GM18511 (cell line): ENCODE measurements around the gene NEGR1.

ENCODE experiments used
- ATAC-seq: cut with Tn5 transposase; IDR thresholded peaks from one replicate; pipeline ENCODE4 v1.9.1; 2021; ENCODE audit warnings: mild to moderate bottlenecking, moderate library complexity; ENCODE audit not compliant: unreplicated experiment

NEGR1 gene

DNA sequence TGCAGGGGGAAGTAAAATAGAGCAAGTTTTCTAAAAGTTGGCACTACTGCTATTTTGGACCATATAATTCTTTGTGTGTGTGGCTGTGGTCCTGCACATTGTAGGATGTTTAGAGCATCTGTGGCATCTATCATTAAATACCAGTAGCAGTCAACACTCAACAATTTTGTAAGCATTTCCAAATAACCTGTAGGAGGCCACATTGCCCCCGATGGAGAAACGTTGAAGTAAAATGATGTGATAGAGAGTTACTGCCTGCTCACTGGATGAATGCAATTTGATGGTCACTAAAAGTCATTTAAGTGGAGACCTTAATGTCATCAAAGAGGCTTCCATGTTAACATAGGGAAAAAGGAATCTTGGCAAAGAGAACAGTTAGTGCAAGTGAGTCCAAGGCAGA, 560.8 kb downstream of the NEGR1 start:
- no peak for ATAC-seq

DNA sequence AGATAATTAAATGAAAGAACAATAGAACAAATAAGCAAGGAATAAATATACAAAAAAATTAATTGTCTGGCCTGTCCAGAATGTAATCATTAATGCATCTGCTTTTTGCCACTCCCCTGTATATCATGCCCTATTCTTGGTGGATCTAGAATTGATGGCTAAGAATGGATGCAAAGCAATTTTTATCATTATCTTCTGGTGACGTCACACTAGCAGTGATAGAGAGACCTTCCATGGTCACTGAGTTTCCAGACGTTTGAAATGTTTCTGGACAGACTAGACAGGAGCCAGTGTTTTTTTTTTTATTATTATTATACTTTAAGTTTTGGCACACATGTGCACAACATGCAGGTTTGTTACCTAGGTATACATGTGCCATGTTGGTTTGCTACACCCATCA, 563.0 kb downstream of the NEGR1 start:
- ATAC-seq, result no peak

DNA sequence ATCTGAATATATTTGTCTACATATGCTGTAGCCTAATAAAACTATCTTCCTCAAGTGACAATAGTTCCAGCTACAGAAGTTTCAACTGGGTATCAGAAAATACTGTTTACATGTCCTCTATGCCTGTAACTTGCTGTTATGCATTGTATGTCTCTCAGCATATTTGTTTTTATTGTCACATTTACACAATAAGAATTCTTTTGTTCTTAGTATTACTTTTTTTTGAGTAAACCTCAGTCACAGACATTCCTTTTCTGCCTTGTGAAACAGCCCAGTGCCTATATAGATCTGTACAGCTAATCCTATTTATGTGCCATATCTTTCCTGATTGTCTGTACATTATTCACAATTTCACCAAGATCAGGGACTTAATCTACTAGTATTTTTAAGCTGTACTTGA, 565.2 kb downstream of the NEGR1 start:
- no peak for ATAC-seq

DNA sequence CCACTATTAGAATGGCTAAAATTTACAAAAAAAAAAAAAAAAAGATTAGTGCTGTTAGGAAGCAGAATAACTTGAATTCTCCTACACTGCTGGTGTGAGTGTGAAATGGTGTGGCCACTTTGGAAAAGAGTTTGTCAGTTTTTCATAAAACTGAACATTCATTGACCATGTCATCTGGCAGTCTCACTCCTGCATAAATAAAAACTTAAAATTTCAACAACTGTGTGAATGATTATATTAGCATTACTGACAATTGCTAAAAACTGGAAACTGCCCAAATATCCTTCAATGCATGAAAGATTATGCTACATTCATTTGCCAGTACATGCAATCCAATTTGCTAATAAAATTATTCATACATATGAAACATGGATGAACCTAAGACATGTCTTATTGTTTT, 570.9 kb downstream of the NEGR1 start:
- no peak for ATAC-seq

DNA sequence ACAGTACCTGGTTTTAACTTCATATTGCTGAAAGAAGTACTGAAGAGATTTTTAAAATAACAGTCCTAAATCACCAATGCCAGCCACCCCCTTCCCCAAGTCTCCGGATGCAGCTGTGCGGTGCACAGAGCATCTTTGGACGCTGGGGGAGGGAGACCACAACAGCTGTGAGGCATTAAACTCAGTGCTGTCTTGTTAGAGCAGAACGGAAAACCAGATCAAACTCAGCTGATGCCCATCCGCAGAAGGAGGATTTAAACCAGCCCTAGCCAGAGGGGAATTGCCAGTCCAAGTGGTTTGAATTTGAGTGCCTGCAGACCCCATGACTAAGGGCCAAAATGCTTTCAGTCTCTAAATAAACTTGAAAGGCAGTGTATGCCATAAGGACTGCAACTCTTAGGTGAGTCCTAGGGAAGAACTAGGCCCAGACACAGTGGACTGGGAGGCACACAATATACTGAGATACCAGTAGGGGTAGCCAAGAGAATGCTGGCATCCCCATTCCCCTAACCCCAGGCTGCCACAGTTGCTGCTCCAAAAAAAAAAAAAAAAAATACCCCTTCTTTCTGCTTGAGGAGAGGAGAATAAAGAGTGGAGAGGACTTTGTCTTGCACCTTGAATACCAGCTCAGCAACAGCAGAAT, 576.2 kb downstream of the NEGR1 start:
- ATAC-seq, result no peak

DNA sequence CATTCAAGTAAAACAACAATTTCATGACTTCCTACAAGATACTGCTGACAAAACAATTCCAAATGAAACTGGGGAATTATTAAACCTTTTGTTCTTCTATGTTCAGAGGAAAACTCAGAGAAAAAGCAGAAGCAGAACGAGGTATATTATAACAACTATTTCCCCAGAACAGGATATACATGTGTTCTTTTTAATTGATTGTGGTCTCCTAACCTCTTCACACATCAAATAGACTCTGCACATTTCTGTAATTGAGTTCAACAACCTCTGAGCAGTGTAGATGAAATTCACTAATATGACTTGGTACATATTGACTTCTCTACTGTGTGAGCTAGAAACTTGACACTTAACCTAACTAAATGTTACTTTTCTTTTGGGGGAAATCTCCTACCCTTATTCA, 584.2 kb downstream of the NEGR1 start:
- no peak for ATAC-seq

DNA sequence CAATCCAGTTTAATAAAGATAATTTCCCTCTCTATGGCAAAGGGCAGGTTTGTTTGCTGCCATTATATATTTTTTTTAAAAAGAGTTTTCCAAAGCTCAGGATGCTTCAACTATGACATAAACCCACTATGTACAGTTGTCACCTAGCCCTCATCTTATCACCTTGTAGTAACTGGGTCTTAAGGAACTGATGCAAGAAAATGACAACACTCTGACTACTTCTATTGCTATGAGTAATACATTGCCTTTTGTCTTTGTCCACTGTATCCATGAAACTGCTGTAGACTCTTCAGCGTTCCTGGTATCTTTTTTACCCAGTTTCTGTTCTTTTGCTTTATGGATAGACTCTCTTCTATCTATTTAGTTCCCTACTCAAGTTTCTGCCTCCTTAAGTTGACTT, 586.5 kb downstream of the NEGR1 start:
- ATAC-seq, result no peak

DNA sequence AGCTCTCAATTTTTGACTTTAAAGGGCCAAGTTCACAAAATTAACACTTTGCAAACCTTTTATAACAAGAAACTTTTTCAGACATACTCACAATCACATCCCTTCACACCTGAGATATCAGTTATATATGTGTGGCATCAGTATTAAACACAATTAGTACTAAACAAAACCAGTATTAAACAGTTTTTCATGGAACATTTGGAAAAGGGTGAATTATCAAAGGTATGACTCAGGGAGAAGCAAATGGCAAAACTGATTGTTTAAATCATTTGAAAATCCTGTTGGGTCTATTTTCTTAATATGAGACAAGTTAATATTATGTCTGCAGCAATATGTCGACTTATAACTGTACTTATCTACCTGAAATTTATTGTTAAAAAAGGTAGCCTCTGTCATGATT, 587.3 kb downstream of the NEGR1 start:
- no peak for ATAC-seq

DNA sequence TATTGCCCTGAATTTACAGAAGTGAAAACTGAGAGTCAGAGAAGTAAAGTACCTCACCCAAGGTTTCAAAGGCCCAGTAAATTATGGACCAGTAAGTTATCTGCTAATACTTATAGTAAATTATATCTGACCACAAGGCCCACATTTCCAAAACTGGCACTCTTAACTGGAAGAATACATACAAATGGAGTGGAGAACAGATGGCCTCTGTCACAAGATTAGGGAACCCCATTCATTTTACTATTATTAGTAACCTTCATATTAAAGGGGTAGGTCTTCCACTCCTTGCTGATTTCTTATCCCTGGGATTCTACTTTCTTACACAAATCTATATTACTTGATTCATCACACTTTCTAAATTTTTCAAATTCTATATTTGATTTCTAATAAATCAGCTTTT, 588.8 kb downstream of the NEGR1 start:
- no peak for ATAC-seq

DNA sequence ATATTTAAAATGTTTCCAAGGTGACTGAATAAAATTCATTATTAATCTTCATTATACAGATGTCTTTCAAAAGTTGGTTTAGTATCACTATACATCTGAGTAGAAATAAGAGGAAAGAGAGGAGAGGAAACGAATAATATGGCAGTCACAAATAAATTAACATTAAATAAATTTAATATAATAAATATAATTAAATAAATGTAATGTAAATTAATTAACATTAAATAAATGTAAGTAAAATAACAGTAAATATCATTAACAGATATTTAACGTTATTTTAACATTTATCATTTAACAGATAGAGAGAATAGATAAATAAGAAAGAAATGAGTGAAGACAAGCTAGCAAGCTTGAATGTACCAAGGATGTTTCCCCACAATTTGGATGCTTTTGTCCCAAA, 592.7 kb downstream of the NEGR1 start:
- ATAC-seq, result no peak

DNA sequence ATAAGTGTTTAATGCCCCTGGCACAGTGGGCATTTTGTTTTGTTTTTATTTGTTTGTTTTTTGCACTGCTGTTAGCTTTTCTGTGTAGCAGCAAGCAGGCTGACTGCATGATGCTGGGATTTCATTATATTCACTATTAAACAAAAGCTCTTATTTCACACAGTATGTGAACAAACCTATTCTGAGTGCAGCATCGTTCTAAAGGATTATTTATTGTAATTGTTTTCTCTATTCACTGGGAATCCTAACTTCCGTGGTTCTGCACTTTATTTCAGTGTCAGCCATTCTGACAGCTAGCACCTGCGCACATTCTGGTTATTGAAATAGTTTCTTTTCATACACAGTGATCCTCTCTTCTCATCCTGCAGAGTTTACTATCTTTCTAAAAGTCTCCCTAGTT, 595.0 kb downstream of the NEGR1 start:
- no peak for ATAC-seq

DNA sequence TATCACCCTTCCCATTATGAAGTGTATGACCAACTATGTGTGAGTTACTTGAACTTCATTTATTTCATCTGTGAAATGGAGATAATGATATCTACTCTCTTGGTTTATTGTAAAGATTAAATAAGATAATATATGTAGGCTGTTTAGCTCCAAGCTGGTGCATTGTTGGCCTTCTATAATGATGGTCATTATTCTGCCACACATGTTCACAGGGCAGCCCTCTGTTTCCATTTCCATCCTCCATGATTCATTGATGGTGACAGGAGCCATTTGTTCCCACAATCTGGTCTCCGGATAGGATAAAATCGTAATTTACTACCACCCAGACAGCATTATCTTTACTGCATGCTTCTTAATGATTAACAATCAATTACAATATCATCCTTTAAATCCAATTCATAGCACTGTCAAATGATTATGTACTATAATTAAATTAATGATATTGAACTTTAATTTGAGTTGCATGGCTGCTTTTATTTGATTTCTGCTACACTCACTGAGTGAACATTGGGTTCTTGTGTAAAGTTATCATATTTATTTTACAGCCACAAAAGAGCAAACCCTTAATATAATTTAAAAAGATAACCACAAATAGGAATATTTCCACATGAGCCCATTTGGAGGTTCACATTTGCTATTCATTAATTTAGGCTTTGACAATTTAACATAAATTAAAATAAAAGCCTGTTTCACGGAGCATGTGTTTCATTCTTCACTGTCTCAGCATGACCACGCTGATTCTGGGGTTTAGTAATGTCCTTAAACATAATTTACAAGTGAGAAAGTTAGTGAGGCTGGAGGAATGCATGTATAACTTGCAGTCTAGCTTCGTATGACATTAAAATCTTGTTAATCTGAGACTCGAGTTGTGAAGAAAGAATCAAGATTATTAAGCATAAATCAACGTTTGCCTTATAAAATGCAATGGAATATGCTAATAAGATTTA, 605.1 kb downstream of the NEGR1 start:
- ATAC-seq, result no peak

DNA sequence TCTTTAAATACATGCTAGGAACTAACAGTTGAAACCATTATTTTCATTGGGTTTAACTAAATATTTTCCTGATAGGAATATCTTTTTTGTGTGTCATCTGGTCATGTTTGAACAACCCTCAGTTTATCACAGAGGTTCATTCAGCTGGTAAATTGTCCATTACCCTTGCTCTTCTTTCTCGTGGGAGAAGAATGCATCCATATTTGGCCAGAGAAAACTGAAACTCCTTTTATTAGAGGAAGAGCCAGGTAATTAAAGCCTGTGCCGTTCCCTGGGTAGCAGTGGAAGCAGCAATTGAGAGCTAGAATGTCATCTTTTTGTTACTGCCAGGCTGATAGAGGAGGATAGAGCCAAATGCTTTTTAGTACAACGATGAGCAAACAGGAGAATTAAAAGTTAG, 614.3 kb downstream of the NEGR1 start:
- ATAC-seq, result no peak

DNA sequence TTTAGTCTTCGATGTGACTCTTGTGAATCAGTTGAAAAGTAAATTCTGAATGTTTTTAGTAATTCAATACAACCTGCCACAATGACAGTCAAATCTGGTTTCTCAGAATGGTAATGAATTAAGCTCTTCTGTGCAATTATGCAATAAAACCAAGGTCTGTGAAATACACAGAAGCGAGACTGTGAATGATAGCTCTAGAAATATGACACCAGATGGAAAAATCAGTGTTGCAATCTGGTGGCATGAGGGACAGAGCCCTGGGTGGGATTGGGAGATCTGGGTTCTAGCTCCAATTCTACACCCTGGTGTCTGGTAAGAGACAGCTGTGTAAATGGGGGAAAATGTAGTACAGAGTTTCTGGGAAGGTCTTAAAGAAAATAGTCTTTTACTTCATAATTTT, 615.1 kb downstream of the NEGR1 start:
- no peak for ATAC-seq

DNA sequence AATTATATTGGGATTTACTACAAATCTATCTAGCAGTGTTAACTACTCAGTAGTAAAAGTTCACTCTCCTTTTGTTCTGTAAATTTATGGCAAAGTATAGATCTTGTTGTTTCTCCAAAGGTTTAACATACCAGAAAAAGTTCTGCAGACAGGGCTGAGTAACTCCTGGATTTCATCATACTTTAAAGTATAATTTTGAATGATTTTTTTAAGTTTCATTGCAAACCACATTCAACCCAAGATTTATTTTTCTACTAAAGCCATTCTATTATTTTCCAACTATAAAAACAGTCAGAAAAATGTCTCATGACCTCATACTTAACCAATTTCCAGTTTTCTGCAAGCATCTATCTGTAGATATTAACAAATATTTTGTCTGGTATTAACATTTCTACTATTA, 615.7 kb downstream of the NEGR1 start:
- no peak for ATAC-seq

DNA sequence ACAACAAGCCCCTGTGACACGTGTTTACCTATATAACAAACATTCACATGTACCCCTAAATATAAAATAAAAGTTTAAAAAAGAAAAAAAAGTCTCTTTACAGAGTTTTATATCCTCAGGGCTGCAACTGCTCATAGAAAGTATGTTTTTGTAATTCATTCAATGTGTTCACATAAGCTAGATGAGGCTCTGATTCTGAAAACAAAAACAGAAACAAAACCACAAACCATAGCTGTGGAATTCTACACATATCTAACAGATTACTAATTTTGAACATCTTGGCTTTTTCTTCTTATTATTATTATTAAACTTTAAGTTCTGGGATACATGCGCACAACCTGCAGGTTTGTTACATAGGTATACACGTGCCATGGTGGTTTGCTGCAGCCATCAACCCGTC, 621.9 kb downstream of the NEGR1 start:
- ATAC-seq, result no peak

DNA sequence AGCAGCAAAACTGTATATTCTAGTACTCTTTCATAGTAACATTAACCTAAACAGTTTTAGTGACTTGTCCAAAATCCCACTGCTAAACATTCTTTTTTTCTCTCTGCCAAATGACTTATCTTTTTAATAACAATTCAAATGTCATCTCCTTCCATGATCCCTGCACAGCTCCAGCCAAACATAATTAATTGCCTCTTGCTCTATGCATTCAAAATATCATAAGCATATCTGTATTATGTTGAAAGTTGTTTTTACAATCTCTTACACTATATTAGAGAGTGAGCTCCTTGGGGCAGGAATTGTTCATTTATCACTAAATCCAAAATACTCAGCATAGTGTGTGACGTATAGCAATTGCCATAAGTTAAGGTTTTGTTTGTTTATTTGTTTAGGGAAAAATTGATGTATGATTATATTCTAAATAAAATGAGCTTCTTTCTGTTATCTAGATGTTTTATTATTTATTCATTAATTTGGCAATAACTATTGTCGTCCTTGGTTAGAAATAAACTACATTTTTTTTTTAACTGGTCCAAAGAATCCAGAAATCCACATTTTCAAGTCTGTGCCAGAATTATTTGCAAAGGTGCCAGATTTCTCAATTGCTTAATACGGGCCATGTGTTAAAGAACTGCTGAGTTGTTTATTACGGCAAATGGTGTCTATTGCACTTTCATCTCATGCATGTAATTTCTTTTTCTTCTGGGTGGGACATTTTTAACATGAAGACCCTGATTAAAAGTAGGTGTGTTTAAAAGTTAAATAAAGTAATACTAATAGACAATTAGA, 624.3 kb downstream of the NEGR1 start:
- ATAC-seq, result no peak

DNA sequence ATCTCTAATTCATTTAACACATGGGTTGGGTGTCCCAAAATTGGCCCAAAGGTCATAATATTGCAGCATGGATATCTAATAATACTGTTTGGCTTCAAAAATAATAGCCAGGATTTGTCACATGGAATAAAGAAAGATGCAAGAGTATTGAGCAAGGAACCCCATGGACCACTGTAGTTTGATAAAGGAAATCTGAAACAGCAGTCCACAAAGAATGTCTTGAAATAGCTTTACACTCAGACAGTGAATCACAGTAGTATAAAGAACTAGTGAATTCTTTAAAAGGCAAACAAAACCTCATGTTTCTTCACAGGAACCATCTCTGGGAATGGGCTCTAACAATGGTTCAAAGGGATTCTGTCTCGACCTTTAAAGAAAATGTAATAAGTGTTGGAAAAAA, 625.4 kb downstream of the NEGR1 start:
- no peak for ATAC-seq

DNA sequence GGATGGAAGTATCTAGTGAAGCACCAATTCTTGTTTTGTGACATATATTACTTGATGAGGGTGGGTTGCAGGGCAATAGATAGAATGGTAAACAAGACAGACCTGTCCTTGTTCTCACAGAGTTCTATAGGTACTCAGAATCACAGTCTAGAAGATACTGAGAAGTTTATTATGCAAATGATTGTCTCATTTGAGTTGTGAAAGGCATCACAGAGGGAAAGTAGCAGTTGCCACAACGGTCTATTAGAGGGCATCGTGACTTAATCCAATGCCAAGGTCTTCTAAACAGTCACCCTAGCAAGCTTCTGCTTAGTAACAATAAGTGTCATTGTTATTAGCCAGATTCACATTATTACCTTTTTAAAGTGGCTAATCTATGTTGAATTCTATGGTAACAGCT, 626.7 kb downstream of the NEGR1 start:
- ATAC-seq, result no peak

DNA sequence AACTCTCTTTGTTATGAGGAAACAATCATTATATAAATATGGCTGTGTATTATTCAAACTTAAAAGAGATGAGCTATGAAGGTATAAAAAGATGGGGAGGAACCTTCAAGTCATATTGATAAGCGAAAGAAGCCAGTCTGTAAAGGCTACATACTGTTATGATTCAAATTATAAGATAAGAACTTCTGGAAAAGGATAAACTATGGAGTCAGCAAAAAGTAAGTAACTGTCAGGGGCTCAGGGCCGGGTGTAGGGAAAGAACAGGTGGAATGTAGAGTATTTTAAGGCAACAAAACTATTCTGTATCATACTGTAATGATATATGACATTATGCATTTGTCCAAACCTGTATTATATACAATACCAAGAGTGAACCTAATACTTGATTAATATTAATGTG, 628.4 kb downstream of the NEGR1 start:
- no peak for ATAC-seq

DNA sequence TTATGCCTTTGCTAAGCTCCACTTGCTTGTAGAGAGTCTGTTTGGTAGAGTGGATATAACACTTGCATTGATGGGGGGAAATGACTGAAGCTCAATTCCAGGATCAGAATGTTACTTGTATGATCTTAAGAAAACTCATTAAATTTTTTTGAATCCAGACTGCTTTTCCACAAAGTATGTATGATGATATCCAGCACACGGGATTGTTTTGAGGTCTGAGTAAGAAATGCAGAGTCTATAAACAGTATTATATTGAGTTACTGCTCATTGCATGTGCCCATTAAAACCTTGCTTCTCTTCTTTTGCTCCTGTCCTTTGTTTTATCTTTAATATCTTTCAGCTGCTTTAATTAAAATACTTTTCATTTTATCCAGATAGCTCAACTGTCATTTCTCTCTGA, 631.1 kb downstream of the NEGR1 start:
- ATAC-seq, result no peak

DNA sequence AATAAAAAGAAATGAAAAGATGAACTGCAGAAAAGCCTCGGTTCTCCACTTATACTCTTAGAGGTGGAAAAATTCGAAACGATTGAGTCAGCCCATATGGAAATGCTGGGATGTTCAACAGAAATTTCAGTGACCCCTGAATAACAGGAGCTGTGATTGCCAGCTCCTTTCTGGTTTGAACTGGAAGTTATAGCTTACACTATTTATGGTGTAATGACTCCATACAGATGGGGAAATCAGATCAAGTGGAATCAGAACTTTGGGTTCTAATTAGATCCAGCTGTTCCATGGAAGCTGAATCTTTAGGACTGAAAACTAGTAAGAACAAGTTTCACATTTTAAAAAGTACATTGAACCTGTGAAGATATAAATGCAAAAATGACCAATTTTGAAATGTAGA, 632.2 kb downstream of the NEGR1 start:
- ATAC-seq, result no peak
